ENCODE measurements around the gene GPSM1.

- TF ChIP-seq, protein P1, sequence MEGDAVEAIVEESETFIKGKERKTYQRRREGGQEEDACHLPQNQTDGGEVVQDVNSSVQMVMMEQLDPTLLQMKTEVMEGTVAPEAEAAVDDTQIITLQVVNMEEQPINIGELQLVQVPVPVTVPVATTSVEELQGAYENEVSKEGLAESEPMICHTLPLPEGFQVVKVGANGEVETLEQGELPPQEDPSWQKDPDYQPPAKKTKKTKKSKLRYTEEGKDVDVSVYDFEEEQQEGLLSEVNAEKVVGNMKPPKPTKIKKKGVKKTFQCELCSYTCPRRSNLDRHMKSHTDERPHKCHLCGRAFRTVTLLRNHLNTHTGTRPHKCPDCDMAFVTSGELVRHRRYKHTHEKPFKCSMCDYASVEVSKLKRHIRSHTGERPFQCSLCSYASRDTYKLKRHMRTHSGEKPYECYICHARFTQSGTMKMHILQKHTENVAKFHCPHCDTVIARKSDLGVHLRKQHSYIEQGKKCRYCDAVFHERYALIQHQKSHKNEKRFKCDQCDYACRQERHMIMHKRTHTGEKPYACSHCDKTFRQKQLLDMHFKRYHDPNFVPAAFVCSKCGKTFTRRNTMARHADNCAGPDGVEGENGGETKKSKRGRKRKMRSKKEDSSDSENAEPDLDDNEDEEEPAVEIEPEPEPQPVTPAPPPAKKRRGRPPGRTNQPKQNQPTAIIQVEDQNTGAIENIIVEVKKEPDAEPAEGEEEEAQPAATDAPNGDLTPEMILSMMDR (IDR thresholded peaks at IDR 0.05): no peak
- TF ChIP-seq ETV6 (CRISPR knock-in tag; IDR thresholded peaks at IDR 0.05) (no peak), SMAD3 (CRISPR knock-in tag; IDR thresholded peaks at IDR 0.05; ENCODE audit: borderline replicate concordance) (no peak), ATF1 (CRISPR knock-in tag; IDR thresholded peaks at IDR 0.05) (no peak), TEAD4 (CRISPR knock-in tag; IDR thresholded peaks at IDR 0.05) (no peak), NR1H2 (CRISPR knock-in tag; IDR thresholded peaks at IDR 0.05) (no peak), NR3C1 (CRISPR knock-in tag; conservative IDR thresholded peaks at IDR 0.05; ENCODE audit: low read depth) (no peak), ZNF671 (CRISPR knock-in tag; IDR thresholded peaks at IDR 0.05) (no peak), JAZF1 (CRISPR knock-in tag; IDR thresholded peaks at IDR 0.05) (no peak), CREM (CRISPR knock-in tag; IDR thresholded peaks at IDR 0.05) (no peak)
- TF ChIP-seq, protein P2, sequence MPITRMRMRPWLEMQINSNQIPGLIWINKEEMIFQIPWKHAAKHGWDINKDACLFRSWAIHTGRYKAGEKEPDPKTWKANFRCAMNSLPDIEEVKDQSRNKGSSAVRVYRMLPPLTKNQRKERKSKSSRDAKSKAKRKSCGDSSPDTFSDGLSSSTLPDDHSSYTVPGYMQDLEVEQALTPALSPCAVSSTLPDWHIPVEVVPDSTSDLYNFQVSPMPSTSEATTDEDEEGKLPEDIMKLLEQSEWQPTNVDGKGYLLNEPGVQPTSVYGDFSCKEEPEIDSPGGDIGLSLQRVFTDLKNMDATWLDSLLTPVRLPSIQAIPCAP (CRISPR knock-in tag; IDR thresholded peaks at IDR 0.05): no peak
- TF ChIP-seq, protein P3, sequence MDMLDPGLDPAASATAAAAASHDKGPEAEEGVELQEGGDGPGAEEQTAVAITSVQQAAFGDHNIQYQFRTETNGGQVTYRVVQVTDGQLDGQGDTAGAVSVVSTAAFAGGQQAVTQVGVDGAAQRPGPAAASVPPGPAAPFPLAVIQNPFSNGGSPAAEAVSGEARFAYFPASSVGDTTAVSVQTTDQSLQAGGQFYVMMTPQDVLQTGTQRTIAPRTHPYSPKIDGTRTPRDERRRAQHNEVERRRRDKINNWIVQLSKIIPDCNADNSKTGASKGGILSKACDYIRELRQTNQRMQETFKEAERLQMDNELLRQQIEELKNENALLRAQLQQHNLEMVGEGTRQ (CRISPR knock-in tag; IDR thresholded peaks at IDR 0.05): no peak
- TF ChIP-seq, protein P4, sequence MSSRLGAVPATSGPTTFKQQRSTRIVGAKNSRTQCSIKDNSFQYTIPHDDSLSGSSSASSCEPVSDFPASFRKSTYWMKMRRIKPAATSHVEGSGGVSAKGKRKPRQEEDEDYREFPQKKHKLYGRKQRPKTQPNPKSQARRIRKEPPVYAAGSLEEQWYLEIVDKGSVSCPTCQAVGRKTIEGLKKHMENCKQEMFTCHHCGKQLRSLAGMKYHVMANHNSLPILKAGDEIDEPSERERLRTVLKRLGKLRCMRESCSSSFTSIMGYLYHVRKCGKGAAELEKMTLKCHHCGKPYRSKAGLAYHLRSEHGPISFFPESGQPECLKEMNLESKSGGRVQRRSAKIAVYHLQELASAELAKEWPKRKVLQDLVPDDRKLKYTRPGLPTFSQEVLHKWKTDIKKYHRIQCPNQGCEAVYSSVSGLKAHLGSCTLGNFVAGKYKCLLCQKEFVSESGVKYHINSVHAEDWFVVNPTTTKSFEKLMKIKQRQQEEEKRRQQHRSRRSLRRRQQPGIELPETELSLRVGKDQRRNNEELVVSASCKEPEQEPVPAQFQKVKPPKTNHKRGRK (CRISPR knock-in tag; IDR thresholded peaks at IDR 0.05; ENCODE audit: borderline replicate concordance): no peak
Observed at GRCh38 chr9:136366826-136367225, 39.5 kb downstream of the GPSM1 start.

Data from WTC11 (cell line).